EH (cell line): Measurements from ENCODE around the gene PDZRN3.

Experiments used
- DNase-seq: peaks from one replicate; pipeline ENCODE4 v3.0.0-alpha.2; 2015; ENCODE audit warnings: low read depth

PDZRN3 gene

GRCh38 chr3:73452729-73453128 lies 172.0 kb downstream of the PDZRN3 start:
- DNase-seq, result no peak

DNA sequence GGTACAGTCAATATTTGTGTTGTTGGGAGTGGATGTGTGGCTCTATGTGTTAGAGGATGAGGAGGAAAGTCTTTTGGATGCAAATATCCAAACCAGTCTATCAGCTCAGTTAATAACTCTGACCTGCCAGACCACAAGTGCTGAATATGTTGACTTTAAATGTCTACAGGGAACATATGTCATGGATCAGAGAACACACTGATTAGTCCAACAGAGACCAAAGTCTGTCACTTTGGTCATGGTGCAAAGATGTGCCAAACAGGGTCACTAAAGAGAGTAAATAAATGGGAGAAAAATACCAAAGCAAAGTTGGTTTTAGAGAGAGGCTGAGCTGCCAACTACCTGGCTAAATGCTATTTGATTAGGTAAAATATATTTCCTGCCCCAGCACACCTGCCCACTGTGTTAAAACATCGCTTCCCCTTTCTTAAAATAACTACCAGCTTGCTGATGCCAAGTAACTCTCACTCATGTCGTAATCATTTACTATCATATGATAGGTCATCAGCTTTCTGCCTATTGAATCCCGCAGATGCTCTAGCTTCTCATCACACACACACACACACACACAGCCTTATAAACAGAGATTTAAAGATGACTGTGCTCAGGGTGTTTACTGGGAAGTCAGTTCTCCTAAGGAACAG lies 173.3 kb downstream of the PDZRN3 start:
- DNase-seq, result no peak

DNA sequence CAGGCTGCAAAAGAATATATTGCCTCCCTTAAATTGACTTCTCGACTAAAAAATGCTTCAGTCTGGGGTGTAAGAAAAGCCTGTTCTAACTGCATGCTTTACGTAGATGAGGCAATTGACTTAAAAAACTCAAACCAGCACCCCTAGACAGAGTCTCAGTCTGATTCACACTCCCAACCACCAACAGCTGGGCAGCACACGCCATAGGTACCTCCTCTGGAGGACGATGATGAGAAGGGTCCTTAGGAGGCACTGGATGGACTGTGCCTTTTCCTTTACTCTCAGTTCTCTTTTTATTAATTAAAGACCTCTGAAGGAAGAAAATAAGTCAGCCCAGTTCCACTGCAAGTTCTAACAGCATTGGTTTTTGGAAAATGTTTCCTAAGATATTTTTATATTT lies 175.0 kb downstream of the PDZRN3 start:
- DNase-seq, result no peak

DNA sequence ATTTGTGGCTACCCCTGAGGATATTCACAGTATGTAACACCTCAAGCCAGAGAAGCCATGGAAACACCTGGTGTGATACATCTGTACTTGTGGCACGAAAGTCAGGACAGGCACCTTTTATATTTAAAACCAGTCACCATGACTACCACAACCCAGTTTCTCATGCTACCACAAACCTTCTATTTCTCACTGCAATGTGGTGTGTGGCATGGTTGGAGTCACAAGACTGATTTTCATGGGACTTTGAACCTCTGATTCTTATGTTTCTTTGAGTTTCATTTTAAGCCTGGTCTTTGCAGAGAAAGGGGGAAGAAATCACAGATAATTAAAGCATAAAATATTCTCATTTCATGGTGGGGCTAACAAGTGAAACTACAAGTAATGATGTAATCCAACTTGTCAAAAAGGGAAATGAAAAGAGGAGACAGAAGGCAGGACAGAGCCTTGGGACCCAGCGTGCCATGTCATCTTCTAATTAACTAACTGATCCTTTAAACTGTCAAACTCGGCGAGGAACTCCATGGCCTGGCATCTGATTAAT lies 175.9 kb downstream of the PDZRN3 start:
- no peak for DNase-seq

- DNase-seq, result peak; percentile 19
Observed at GRCh38 chr3:73448041-73448440, 176.7 kb downstream of the PDZRN3 start.

DNA sequence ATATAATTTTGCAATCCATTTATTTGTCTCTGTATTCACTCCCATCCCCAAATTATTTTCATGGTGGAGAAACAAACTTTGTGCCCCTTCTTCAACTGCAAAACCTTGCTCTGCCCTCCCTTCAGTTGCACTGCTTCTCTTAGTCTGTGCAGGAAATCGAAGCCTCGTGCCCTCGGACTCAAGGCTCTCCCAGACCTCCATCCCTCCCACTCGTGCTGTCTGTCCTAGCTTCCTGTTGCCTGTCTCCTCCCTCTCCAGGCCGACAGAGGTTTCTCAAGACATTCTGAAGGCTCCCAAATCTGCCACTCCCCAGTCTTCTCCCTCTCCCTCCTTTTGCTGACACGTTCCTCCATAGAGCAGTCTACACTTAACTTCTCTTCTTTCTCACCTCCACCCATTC lies 177.6 kb downstream of the PDZRN3 start:
- DNase-seq, result no peak

- no peak for DNase-seq
Observed at GRCh38 chr3:73446467-73447110, 178.2 kb downstream of the PDZRN3 start.

DNA sequence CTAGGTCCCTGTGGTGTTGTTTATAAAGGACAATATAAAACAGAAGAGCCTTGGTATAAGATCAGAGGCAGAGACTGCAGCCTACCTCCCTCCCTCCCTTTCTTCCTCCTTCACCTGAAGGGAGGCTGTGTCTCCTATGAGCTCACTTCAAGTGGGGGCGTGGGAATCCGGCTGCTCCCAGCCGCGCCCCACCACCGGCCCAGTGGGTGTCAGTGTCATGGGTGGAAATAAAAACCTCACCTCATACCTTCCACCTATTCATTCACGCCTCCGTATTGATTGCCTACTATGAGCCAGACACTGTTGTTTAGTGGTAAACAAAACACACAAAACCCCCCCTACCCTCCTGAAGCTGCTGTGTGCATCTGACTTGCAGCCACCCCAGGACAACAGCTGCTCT lies 181.9 kb downstream of the PDZRN3 start:
- no peak for DNase-seq

DNA sequence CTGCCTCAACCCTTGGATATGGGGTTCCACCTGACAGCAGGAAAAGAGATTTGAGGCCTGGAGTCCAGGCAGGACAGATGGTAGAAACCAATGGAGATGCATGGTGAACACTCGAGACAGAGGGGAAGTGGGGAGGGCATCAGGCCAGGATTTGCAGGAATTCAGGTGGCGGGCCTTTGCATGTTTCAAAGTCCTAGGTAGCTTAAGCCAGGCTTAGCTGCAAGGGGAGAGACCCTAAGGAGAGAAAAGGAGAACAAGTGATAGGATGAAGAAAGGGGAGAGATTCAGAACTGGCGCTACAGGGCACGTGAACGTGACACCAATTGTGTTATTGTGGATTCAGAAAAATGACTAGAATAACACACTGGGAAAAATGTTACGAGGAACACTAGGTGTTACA lies 182.6 kb downstream of the PDZRN3 start:
- no peak for DNase-seq

DNA sequence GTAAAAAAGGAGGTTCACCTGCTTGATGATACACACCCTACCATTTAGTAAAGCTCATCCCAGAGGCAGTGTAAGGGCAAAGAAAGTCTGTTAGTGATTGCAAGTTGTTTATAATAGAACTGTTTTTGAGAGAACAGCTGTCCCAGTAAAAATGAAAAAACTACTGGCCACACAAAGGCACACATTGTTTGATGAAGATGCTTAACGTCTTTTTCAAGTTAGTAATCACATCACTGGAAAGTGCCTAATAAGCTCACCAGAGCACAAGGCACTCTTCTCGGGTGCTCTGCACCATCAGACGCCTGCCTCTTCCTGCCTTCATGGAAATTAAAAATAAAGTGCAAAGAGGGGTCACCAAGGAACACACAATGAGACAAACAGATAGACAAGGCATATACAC lies 186.9 kb downstream of the PDZRN3 start:
- peak; percentile 21 for DNase-seq

- no peak for DNase-seq
Observed at GRCh38 chr3:73435055-73435454, 189.7 kb downstream of the PDZRN3 start.

DNA sequence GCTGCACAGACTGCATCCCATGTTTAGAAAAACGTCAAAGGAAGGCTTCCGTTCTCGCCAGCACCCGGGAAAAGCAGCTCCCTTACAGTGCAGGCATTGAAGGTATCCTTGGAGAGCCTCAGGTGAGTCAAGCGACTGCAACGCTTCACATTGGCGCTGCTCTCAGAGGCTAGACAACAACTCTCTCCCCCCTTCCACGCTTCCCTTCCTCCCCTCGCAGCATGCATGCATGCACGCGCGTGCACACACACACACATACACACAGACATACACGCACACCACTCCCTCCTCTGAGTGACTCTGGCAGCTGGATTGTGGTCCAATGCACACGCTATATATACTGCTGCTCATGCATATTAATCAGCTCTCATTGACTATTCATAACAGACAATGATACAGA lies 191.1 kb downstream of the PDZRN3 start:
- DNase-seq, result no peak

GRCh38 chr3:73433079-73433478 lies 191.7 kb downstream of the PDZRN3 start:
- peak; percentile 15 for DNase-seq

- no peak for DNase-seq
Observed at GRCh38 chr3:73432706-73433032, 192.1 kb downstream of the PDZRN3 start.

DNA sequence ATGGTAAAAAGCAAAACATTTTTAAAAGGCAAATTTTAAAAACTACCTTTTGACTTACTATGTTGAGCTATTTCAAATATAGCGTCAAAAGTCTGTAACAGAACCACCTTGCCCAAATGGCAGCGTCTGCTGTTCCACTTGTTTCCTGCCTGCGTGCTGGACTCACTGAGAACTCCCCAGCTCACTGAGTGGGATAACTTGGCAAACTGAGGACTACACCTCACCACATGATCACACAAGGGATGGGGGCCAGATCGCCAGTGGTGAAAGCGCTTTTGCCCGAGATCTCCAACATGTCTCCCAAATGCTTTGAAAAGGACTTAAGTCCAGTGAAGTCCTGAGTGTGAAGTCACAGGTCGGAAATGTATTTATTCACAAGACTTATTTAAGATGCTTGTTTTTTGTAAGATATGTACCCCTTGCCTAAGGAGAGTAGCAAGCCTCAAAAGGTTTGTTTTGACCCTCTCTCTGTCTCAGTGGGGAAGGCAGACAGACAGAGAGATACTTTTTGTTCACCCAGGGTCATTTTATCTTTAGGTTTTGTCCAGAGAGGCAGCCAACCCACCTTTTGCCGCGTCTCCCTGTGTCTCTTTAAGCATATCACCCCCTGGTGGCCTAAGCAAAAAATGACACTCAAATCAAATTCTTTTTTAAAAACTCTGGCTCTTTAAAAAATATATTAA lies 192.6 kb downstream of the PDZRN3 start:
- DNase-seq, result peak; percentile 65

DNA sequence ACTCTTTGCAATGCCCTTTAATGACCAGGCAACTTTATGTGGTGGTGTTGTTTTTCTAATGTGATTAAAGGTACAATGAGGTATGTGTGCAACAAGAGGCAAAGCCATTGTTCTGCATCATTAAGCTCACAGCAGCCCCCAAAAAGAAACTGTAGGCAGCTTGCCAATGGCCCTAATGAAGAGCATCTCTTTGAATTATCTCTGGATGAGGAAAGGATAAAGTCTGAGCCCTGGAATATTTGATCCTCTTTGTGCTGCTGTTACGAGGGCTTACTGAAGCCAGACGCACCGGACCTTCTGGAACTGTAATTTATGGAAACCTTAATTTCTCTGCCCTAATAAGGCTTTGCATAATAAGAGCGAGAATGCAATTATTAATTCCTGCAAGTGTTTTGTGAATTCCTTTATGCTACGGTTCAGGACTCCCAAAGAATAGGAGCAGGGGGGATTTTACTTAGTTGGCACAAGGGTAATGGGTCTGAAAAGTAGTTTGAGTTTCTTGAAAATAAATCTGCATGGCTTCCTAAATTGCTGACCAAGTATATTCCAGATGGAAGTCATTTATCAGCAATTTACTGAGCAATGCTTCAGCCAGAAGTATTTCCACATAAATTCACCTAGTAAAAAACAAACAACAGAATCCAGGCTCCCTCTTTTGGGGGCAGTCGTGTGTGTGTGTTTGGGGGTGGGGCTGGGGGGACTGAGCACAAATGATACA lies 193.4 kb downstream of the PDZRN3 start:
- DNase-seq, result no peak

GRCh38 chr3:73427048-73427706 lies 197.6 kb downstream of the PDZRN3 start:
- no peak for DNase-seq

- DNase-seq, result no peak
Observed at GRCh38 chr3:73426606-73427005, 198.1 kb downstream of the PDZRN3 start.

DNA sequence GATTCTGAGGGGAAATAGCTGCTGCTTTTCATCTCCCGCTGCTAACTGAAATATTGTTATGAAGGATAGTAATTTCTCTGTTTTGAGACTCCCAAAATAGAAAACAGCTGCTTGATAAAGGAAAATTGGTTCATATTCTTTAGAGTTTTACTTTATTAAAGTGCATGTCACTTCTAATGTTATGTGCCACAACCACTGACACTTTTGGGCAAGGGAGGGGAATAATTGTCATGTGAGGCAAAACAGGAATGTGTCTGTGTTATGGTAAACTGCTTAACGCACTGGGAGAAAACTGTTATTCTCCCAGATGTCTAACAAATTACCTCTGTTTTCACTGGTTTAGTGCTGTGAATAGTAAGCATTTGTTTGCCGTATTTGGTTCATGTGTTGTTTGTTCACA lies 201.6 kb downstream of the PDZRN3 start:
- no peak for DNase-seq

DNA sequence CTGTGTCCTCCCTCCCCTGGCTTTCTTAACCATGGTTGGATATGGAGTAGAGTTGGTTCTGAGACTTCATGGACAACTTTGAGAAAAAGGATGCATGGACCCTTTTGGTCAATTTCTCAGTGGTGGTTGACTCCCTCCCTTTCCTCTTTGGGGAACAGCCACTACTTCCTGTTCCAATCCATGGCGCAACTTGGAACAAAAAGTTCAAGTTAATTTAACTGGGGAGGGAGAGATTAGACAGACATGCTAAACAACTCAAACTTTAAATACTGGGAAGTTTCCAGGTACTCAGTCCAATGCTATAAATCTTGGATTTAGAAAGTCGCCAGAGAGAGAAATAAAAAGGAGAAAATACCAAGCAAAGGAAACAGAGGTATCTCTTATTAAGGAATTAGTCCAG lies 202.2 kb downstream of the PDZRN3 start:
- no peak for DNase-seq

GRCh38 chr3:73419942-73420341 lies 204.8 kb downstream of the PDZRN3 start:
- DNase-seq, result peak; percentile 57

GRCh38 chr3:73419179-73419803 lies 205.4 kb downstream of the PDZRN3 start:
- peak; percentile 91 for DNase-seq
